Thoracic aorta (tissue), 2 donors: ENCODE results near the gene NPVF. TPM values are rescaled to one million over a fixed set of nuclear protein-coding genes. Genes with fewer than 3 reads are reported as not detected.

Experiments used
- ATAC-seq: fragments of 150-250 bp; one replicate; pipeline ENCODE4 v1.8.0; 2017; ENCODE audit warnings: low read depth; ENCODE audit not compliant: insufficient number of reproducible peaks, low FRiP score
- DNase-seq: peaks from one replicate; pipeline ENCODE4 v3.0.0-alpha.2; 2020; ENCODE audit warnings: low spot score
- H3K27ac ChIP-seq, 2 donors: fragments of 200-600 bp; sonication (generic); 1 replicate in 1 of 2; 2 replicates in 1 of 2; pipeline ENCODE4 v1.5.1; 2016; ENCODE audit warnings: mild to moderate bottlenecking in 2 of 2, moderate library complexity in 2 of 2
- H3K27me3 ChIP-seq: fragments of 200-600 bp; sonication (generic); replicated peaks from 2 replicates; pipeline ENCODE4 v1.6.0; 2016; ENCODE audit warnings: mild to moderate bottlenecking; ENCODE audit not compliant: insufficient read depth
- H3K36me3 ChIP-seq: fragments of 200-600 bp; sonication (generic); one replicate; pipeline ENCODE4 v1.5.1; 2016
- H3K4me1 ChIP-seq, 2 donors: fragments of 200-600 bp; sonication (generic); 1 replicate in 1 of 2; 2 replicates in 1 of 2; pipeline versions ENCODE4 v1.5.1 to v1.6.0; 2016; ENCODE audit warnings: low read depth in 2 of 2, mild to moderate bottlenecking in 1 of 2; ENCODE audit not compliant: control insufficient read depth in 1 of 2
- H3K4me3 ChIP-seq: fragments of 200-600 bp; sonication (generic); 2 replicates; pipeline ENCODE4 v1.5.1; 2016; ENCODE audit warnings: mild to moderate bottlenecking
- H3K9me3 ChIP-seq: fragments of 200-600 bp; sonication (generic); 2 replicates; pipeline ENCODE4 v1.5.1; 2016
- total RNA-seq, 2 donors: library from RNA; depleted of rRNA; stranded (reverse); fragments of >200 nt; gene quantifications; one replicate each; pipeline versions ENCODE4 v1.1.0 to v1.2.3, GENCODE V29; 2016
- TF ChIP-seq, protein P1 (sequence below): fragments of 200-600 bp; sonication (generic); IDR thresholded peaks from one replicate; pipeline ENCODE4 v1.5.1; 2019; ENCODE audit warnings: antibody characterized with exemption

Gene NPVF
- total RNA-seq, 2 donors from 2014 or later = not detected

DNA sequence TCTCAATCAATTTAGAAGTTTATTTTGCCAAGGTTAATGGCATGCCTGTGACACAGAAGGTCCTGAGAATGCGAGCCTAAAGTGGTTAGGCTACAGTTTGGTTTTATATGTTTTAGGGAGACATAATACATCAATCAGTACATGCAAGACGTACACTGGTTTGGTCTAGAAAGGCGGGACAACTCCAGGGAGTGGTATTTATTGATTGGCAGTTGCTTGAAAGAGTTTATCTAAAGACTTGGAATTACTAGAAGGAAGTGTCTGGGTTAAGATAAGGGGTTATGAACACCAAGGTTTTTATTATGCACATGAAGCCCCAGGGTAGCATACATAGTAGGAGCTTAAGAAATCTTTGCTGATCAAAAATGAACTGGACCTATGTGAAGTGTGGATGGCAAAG is 21.5 kb downstream of the NPVF start:
- no peaks in the 10 kb centered on the region for H3K9me3 ChIP-seq
- TF ChIP-seq, protein P1, sequence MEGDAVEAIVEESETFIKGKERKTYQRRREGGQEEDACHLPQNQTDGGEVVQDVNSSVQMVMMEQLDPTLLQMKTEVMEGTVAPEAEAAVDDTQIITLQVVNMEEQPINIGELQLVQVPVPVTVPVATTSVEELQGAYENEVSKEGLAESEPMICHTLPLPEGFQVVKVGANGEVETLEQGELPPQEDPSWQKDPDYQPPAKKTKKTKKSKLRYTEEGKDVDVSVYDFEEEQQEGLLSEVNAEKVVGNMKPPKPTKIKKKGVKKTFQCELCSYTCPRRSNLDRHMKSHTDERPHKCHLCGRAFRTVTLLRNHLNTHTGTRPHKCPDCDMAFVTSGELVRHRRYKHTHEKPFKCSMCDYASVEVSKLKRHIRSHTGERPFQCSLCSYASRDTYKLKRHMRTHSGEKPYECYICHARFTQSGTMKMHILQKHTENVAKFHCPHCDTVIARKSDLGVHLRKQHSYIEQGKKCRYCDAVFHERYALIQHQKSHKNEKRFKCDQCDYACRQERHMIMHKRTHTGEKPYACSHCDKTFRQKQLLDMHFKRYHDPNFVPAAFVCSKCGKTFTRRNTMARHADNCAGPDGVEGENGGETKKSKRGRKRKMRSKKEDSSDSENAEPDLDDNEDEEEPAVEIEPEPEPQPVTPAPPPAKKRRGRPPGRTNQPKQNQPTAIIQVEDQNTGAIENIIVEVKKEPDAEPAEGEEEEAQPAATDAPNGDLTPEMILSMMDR = no peak
- H3K36me3 ChIP-seq = no peaks in the 10 kb centered on the region
- H3K27me3 ChIP-seq = peaks cover 4% of the 10 kb centered on the region
- no peak for ATAC-seq
- no peak for DNase-seq
- no peak overlapping the region for H3K4me3 ChIP-seq
- H3K4me1 ChIP-seq = no peaks in the 10 kb centered on the region
- H3K27ac ChIP-seq = no peak overlapping the region

DNA sequence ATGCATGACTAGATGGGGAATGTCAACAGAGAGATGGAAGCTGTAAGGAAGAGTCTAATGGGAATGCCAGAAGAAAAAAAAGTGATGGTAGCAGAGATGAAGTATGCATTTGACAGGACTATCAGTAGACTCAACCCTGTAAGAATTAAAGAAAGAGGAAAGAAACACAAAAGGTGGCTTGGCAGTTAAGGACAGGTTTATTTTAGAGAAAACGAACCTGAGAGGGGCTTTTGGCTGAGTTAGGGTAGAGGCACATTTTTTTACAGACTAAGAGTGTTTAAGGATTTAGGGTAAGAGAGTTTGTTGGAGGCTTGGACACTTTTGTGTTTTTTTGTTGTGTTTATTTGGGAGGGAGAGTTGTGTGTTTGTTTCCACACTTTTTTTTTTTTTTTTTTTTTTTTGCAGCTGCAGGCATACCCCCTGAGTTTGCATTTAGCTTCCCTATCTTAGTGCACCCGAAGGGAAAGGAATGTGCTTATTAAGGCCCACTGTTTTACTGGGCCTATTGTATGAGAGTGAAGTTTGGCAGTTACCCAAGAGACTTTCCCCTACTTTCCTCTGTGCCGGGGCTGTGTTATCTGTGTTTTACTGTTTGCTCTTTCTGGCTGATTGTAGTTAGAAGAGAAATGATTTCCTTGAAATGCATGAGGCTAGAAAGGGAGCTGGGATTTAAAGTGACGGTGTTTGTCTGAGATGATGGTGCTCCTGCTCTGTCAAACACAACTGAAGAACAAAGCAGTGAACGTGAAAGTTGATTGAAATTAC is 32.0 kb downstream of the NPVF start:
- TF ChIP-seq, protein P1 = no peak

DNA sequence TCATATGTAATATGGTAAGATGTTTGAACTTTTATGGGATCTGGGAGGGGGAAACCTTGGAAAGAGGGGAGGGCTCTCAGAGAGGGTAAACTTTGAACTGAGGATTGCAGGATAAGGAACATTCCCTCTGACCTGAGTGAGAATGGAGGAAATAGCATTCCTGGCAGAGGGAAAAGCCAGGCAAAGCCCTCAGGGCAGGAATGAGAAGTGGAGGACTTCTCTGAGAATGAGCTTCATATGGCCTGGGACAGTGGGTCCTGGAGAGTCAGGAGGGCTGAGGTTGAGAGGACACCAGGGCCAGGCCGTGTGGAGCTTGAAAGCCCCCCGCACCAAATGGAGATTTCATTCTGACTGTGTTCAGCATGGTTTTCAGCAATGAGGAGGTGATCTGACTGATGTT is 34.2 kb downstream of the NPVF start:
- Histone ChIP-seq H3K9me3 (no peaks in the 10 kb centered on the region), H3K27me3 (no peaks in the 10 kb centered on the region), H3K27ac (no peak overlapping the region), H3K4me3 (no peak overlapping the region), H3K4me1 (no peaks in the 10 kb centered on the region), H3K36me3 (no peaks in the 10 kb centered on the region)
- ATAC-seq (no peak), DNase-seq (no peak)
- TF ChIP-seq, protein P1 = no peak

More for the DNA sequence above, 32.0 kb downstream of the NPVF start:
- no peak overlapping the region for H3K27ac ChIP-seq
- no peak overlapping the region for H3K4me3 ChIP-seq
- H3K27me3 ChIP-seq = no peaks in the 10 kb centered on the region
- DNase-seq (no peak), ATAC-seq (no peak)
- H3K4me1 ChIP-seq = no peaks in the 10 kb centered on the region
- no peaks in the 10 kb centered on the region for H3K36me3 ChIP-seq
- no peaks in the 10 kb centered on the region for H3K9me3 ChIP-seq

DNA sequence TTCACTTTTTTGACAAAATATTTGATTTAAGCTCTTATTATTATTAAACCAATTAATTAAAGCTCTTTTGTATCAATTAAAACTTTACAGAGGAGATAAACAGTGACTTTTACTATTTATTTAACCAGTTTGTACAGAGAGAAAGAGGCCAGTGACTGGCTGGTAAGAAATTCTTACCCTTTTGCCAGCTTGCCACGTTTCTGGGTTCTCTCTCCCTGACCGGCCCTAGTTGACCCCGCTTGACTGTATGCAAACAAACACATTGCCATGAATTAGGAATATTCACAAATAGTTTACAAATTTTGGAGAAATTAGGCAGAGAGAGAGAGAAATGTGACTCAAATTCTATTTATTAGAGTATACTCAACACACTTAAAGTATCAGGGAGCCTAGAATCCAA is 36.2 kb downstream of the NPVF start:
- ATAC-seq = no peak
- Histone ChIP-seq H3K4me3 (no peak overlapping the region), H3K36me3 (no peaks in the 10 kb centered on the region), H3K27ac (no peak overlapping the region), H3K27me3 (no peaks in the 10 kb centered on the region), H3K4me1 (no peaks in the 10 kb centered on the region), H3K9me3 (no peaks in the 10 kb centered on the region)
- no peak for DNase-seq
- TF ChIP-seq, protein P1 = no peak

DNA sequence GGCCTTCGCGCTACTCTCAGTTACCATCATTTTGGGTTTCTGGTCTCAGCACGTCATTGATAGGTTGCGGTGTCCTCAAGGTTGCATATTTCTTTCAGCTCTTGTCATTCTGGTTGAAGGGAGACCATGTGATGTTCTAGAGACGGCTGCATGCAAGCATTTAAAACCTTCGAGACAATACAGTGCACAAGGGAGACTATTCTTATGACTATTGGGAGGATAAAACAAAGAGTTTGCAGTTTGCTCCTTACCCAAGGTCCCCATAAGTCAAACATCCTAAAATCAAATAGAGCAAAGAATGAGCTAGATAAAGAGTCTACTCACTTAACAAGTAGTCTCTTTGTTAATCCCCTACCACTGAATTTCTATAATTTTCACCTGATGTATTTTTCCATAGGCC is 39.1 kb downstream of the NPVF start:
- TF ChIP-seq, protein P1 = no peak
- DNase-seq = no peak
- ATAC-seq = no peak
- Histone ChIP-seq H3K27me3 (no peaks in the 10 kb centered on the region), H3K27ac (no peak overlapping the region), H3K9me3 (no peaks in the 10 kb centered on the region), H3K36me3 (no peaks in the 10 kb centered on the region), H3K4me3 (no peak overlapping the region), H3K4me1 (no peaks in the 10 kb centered on the region)
